ENCODE measurements around the gene ROCK2. TPM values are rescaled to one million over a fixed set of nuclear protein-coding genes. Genes with fewer than 3 reads are reported as not detected.

ROCK2 gene
- total RNA-seq, 1 donor from 2014 or later, result 63.5 TPM

DNA sequence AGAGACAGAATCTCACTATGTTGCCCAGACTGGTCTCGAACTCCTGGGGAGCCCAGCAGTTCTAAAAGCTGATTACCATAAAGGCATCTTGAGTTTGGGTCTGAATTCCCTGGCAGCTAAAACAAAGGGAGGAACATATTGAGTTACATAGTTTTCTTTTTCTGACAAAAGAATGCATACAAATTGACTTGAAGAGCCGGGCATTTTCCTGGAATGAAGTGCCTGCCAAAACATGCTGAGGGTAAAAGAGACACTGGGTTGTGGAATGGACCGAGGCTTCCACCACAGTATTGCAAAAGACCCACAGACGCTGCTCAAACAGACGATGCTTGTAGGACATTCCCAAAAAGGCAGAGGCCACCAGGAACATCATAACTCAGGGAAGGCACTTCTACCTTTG is 35.1 kb upstream of the ROCK2 start:
- ATAC-seq, result no peak
- Histone ChIP-seq H3K27me3 (no peaks in the 10 kb centered on the region), H3K9me3 (no peaks in the 10 kb centered on the region), H3K27ac (peak overlapping the region; percentile 91), H3K4me1 (peaks cover 38% of the 10 kb centered on the region), H3K4me3 (no peak overlapping the region), H3K36me3 (no peaks in the 10 kb centered on the region)
- DNase-seq, result no peak
- TF ChIP-seq CTCF (IDR thresholded peaks at IDR 0.05), result no peak
- intact Hi-C loops (cut with DNase I), result no loop called here

DNA sequence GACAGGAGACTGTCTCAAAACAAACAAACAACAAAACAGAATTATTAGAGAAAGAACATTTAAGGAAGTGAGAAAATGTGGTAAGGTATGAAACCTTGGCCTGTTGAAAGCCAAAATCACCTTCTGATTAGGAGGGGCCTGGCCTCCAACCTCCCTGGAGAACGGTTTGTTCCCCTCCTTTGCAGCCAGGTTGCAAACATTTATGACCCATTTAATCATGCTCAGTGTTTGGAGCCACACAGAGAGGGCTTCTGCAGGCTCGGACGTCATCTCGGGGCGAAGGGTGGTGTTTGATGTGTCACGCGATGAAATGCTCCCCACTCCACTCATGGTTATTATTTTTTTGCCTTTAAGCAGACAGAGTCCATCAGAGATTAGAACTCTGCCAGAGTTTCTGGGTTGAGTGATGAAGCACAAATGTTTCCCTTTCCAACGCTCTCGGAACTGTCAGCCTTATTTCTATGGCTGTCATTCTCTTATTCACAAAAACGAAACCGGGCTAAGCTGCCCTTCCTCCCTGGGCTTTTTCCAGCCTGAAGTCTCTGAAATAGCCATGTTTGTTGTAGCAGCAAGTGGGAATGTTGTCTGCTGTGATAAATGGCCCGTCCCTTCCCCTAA is 33.6 kb upstream of the ROCK2 start:
- no peak for DNase-seq
- H3K4me3 ChIP-seq, result no peak overlapping the region
- no peak for TF ChIP-seq CTCF (IDR thresholded peaks at IDR 0.05)
- intact Hi-C loops (cut with DNase I), result no loop called here
- peaks cover 47% of the 10 kb centered on the region for H3K4me1 ChIP-seq
- peak overlapping the region; percentile 91 for H3K27ac ChIP-seq
- no peaks in the 10 kb centered on the region for H3K9me3 ChIP-seq
- no peak for ATAC-seq
- no peaks in the 10 kb centered on the region for H3K27me3 ChIP-seq
- no peaks in the 10 kb centered on the region for H3K36me3 ChIP-seq

- peaks cover 49% of the 10 kb centered on the region for H3K4me1 ChIP-seq
- TF ChIP-seq CTCF (IDR thresholded peaks at IDR 0.05), result no peak
Measured at GRCh38 chr2:11376071-11376470, 31.6 kb upstream of the ROCK2 start.

DNA sequence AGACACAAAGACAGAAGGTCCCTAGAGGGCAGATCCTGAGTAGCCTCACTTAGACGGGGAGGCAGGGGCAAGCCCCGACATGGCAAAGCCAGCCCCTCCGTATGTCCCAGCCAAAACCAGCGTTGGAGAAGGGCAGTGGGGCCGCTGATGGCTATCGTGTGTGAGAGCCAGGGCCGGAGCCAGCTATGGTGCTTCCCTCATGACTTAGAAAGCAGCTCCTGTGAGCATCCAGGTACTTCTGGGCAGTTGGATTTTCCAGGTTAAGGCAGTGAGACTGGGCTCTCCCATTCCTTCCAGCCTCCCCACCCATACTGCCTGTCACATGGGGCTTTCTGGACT is 31.2 kb upstream of the ROCK2 start:
- Histone ChIP-seq H3K27me3 (no peaks in the 10 kb centered on the region), H3K4me3 (no peak overlapping the region), H3K4me1 (peaks cover 49% of the 10 kb centered on the region), H3K36me3 (no peaks in the 10 kb centered on the region), H3K27ac (peak overlapping the region; percentile 91), H3K9me3 (no peaks in the 10 kb centered on the region)
- DNase-seq, result no peak
- intact Hi-C loops (cut with DNase I), result no loop called here
- no peak for TF ChIP-seq CTCF (IDR thresholded peaks at IDR 0.05)
- no peak for ATAC-seq

More at GRCh38 chr2:11376071-11376470, 31.6 kb upstream of the ROCK2 start:
- ATAC-seq, result no peak
- no peaks in the 10 kb centered on the region for H3K36me3 ChIP-seq
- intact Hi-C loops (cut with DNase I), result no loop called here
- H3K9me3 ChIP-seq, result no peaks in the 10 kb centered on the region
- no peak for DNase-seq
- H3K4me3 ChIP-seq, result no peak overlapping the region
- peak overlapping the region; percentile 91 for H3K27ac ChIP-seq
- no peaks in the 10 kb centered on the region for H3K27me3 ChIP-seq

DNA sequence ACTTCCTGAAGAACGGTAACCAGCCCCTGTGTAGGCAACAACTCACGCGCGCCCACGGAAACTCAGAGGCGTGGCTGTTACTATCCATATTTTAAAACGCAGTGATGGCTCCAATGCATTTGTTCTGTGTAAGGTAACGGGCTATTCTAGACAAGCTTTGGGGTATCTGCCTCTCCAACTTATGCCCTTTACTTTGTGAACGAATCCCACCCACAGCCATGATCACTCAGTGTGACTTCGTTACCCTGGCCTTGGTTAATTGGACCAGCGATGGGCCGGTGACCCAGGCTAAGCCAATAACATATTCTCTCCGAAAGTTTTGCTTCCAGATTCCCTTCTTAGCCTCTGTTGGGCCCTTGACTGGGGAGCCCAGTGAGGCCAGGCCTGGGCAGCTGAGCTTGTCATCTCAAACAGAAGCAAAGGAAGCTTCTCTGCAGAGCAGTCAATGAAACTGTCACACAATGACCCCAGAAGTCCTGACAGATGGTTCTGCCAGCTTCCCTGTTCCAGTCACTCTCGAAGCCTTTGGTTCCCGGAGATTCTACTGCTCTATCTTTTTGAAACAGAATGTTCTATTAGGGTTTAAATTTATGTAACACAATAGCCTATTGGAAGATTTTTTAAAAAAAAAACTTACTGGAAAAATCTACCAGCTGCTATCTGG is 30.7 kb upstream of the ROCK2 start:
- intact Hi-C loops (cut with DNase I), result no loop called here
- DNase-seq, result no peak
- Histone ChIP-seq H3K4me3 (no peak overlapping the region), H3K27me3 (no peaks in the 10 kb centered on the region), H3K36me3 (no peaks in the 10 kb centered on the region), H3K4me1 (peaks cover 49% of the 10 kb centered on the region), H3K27ac (peak overlapping the region; percentile 91), H3K9me3 (no peaks in the 10 kb centered on the region)
- TF ChIP-seq CTCF (IDR thresholded peaks at IDR 0.05), result no peak
- ATAC-seq, result no peak
